Fibroblast of pulmonary artery (primary cell): ENCODE measurements around the gene ATAD2B.

Source experiments
- DNase-seq: peaks from one replicate; pipeline ENCODE4 v3.0.0-alpha.2; 2010; ENCODE audit warnings: low read depth
- H3K4me3 ChIP-seq: replicated peaks from 2 replicates; pipeline ENCODE4 v1.5.1; 2011; ENCODE audit warnings: low read depth, mild to moderate bottlenecking, control low read depth, low read length, moderate library complexity
- TF ChIP-seq, protein P1 (sequence below): IDR thresholded peaks from 2 replicates; pipeline ENCODE4 v1.5.1; 2011; ENCODE audit warnings: mild to moderate bottlenecking, control low read depth, low read length, inconsistent platforms; ENCODE audit errors: missing control alignments

The ATAD2B gene

DNA sequence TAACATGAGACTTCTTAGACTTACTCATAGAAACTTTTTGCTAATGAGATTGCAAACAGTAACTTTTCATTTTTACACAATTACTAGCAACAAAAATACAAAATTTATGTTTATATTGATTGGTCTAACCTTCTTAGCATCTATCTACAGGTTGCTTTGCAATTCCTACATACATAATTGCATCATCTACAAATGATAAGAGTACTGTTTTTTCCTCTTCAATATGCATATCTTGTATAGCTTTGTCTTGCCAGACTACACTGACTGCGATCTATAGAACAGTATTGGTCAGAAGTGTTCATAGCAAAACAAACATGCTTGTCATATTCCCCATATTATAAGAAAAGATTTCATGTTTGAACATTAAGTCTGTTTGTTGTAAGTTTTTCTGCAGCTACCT lies 87.9 kb downstream of the ATAD2B start:
- no peak for DNase-seq
- TF ChIP-seq, protein P1, sequence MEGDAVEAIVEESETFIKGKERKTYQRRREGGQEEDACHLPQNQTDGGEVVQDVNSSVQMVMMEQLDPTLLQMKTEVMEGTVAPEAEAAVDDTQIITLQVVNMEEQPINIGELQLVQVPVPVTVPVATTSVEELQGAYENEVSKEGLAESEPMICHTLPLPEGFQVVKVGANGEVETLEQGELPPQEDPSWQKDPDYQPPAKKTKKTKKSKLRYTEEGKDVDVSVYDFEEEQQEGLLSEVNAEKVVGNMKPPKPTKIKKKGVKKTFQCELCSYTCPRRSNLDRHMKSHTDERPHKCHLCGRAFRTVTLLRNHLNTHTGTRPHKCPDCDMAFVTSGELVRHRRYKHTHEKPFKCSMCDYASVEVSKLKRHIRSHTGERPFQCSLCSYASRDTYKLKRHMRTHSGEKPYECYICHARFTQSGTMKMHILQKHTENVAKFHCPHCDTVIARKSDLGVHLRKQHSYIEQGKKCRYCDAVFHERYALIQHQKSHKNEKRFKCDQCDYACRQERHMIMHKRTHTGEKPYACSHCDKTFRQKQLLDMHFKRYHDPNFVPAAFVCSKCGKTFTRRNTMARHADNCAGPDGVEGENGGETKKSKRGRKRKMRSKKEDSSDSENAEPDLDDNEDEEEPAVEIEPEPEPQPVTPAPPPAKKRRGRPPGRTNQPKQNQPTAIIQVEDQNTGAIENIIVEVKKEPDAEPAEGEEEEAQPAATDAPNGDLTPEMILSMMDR = no peak
- no peak overlapping the region for H3K4me3 ChIP-seq

DNA sequence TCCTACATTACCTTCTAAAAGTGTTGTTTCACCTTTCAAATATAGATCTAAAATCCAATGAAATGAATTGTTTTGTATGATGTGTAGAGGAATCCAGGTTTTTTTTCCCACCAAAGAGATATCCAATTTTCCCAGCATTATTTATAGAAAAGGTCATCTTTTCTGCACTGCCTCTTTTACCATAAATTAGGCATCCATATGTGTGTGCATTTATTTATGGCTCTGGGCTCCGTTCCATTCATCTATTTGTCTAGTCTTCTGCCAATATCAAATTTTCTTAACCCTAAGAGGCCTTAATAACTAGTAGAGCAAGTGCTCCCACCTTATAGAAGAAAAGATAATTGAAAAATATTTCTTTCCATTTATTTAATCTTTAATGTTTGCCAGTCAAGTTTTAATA lies 88.3 kb downstream of the ATAD2B start:
- no peak for DNase-seq
- H3K4me3 ChIP-seq = no peak overlapping the region
- TF ChIP-seq, protein P1 = no peak

DNA sequence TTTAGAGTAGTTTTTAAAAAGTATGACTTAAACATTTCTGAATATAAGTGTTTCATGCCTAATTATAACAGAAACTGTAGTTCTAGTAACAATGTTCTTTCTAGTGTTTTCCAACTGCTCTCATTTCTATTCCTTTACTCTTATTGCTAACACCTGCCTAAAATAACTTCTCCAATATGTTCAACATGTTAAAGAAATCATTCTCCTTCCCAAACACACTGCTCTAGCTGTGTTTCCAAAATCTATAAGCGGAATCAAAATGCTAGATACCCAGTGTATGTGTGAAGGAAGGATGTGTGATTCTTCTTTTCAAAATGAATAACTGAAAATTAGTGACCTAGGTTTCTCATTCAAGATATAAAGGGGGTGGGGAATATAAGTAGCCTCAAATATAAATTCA lies 89.1 kb downstream of the ATAD2B start:
- no peak for DNase-seq
- H3K4me3 ChIP-seq = no peak overlapping the region

DNA sequence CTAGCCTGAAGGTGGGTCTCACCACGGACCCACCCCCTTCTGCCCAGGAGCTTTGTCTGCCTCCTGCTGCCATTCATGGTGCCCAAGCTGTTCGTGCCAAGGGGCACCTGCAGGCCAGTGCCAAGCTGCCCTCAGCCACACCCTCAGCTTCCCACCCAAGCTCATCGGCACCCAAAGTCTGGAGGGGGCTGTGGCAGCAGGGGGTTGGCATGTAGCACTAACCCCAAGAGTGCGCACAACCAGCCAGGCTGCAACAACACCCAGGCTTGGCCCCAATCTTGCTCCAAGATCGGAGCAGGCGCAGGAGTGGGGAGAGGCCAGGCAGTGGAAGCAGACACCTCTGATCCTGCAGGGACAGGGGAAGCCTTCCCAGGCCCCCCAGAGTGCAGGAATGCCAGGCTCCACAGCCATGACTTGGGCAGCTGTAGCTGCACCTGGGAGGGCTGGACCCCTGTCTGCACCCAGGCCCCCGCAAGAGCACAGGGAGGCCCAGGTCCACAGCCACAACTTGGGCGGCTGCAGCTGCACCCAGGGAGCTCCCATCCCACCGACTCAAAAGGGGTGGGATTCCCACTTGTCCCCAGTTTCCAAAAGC lies 89.9 kb downstream of the ATAD2B start:
- no peak for DNase-seq
- TF ChIP-seq, protein P1 = no peak
- H3K4me3 ChIP-seq = no peak overlapping the region

More for the DNA sequence above, 89.1 kb downstream of the ATAD2B start:
- TF ChIP-seq, protein P1 = no peak

DNA sequence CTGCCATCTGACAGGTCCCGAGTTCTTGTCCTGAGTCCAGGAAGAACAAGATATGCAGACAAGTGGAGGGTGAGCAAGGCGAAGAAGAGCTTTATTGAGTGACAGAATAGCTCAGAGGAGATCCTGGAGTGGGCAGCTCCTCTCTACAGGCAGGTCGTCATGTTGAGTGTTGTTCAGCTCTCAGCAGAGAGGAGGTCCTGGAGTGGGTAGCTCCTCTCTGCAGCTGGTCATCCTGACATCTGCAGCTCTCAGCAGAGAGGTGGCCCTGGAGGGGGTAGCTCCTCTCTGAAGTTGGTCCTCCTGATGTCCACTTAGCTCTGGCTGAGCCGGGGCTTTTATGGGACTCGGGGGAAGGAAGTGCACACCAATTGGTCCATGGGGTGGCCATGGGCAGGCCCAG lies 90.4 kb downstream of the ATAD2B start:
- H3K4me3 ChIP-seq = no peak overlapping the region
- TF ChIP-seq, protein P1 = no peak
- DNase-seq = no peak

DNA sequence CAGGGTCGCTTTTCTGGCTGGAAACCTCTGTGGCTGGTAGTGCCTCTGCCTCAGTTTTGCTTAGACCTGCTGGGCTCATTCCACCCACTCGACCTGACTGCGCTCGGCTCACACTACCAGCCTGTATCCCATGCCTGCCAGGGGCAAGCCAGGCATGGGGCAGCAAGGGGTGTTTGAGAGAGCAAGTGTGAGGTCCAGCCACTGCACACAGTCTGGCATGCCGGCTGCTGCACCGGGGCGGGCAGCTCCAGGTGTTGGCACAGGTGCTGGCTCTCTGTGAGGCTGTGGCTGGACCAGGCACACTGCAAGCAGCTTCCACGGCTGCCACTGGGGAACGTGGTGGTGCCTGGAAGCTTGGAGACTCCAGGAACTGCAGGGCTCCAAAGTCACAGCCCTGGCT lies 90.9 kb downstream of the ATAD2B start:
- DNase-seq = no peak
- H3K4me3 ChIP-seq = no peak overlapping the region
- TF ChIP-seq, protein P1 = no peak

DNA sequence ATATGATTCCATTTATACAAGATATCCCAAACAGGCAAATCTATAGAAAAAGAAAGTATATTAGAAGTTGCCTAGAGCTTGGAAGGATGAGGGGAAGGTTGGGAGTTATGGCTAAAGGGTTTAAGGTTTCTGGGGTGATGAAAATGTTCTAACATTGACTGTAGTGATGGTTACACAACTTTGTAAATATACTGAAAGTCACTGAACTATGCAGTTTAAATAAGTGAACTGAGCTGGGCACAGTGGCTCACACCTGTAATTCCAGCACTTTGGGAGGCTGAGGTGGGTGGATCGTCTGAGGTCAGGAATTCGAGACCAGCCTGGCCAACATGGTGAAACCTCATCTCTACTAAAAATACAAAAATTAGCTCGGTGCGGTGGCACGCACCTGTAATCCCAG lies 91.5 kb downstream of the ATAD2B start:
- no peak for DNase-seq
- no peak overlapping the region for H3K4me3 ChIP-seq
- TF ChIP-seq, protein P1 = no peak
